ENCODE data around the gene RXFP4.
A peak's percentile ranks its signal among the peaks of the same experiment; 100 is the strongest.

The RXFP4 gene

GRCh38 chr1:155899683-155900082 is 41.8 kb upstream of the RXFP4 start:
- no peak overlapping the region for H3K4me3 ChIP-seq (ENCODE audit: control insufficient read depth, low read depth, low read length)

GRCh38 chr1:155900161-155900560 is 41.3 kb upstream of the RXFP4 start:
- no peak for TF ChIP-seq CTCF (IDR thresholded peaks at IDR 0.05; ENCODE audit: control insufficient read depth, insufficient read depth, low read depth, low read length, missing control alignments)
- no peak overlapping the region for H3K4me3 ChIP-seq (ENCODE audit: control insufficient read depth, low read depth, low read length)
- no peak for DNase-seq (ENCODE audit: low read depth)

More at GRCh38 chr1:155899683-155900082, 41.8 kb upstream of the RXFP4 start:
- TF ChIP-seq CTCF (IDR thresholded peaks at IDR 0.05; ENCODE audit: control insufficient read depth, insufficient read depth, low read depth, low read length, missing control alignments), result no peak
- DNase-seq (ENCODE audit: low read depth), result no peak

GRCh38 chr1:155904261-155904660 is 37.2 kb upstream of the RXFP4 start:
- H3K4me3 ChIP-seq (ENCODE audit: control insufficient read depth, low read depth, low read length), result no peak overlapping the region
- no peak for DNase-seq (ENCODE audit: low read depth)
- TF ChIP-seq CTCF (IDR thresholded peaks at IDR 0.05; ENCODE audit: control insufficient read depth, insufficient read depth, low read depth, low read length, missing control alignments), result no peak

- no peak for TF ChIP-seq CTCF (IDR thresholded peaks at IDR 0.05; ENCODE audit: control insufficient read depth, insufficient read depth, low read depth, low read length, missing control alignments)
- peak overlapping the region; percentile 43; the same call in 1 of the 2 replicates for H3K4me3 ChIP-seq (ENCODE audit: control insufficient read depth, low read depth, low read length)
- DNase-seq (ENCODE audit: low read depth), result no peak
Observed at GRCh38 chr1:155909894-155910293, 31.5 kb upstream of the RXFP4 start.

- no peak for TF ChIP-seq CTCF (IDR thresholded peaks at IDR 0.05; ENCODE audit: control insufficient read depth, insufficient read depth, low read depth, low read length, missing control alignments)
- no peak for DNase-seq (ENCODE audit: low read depth)
- peak overlapping the region; percentile 43 for H3K4me3 ChIP-seq (ENCODE audit: control insufficient read depth, low read depth, low read length)
Observed at GRCh38 chr1:155910621-155911121, 30.8 kb upstream of the RXFP4 start.

GRCh38 chr1:155911156-155912055 is 30.0 kb upstream of the RXFP4 start, which contains the start of gene RIT1:
RIT1 (minus strand) TSS chr1:155911349; CDS start chr1:155910761, 588 bp downstream.
- no peak for TF ChIP-seq CTCF (IDR thresholded peaks at IDR 0.05; ENCODE audit: control insufficient read depth, insufficient read depth, low read depth, low read length, missing control alignments)
- DNase-seq (ENCODE audit: low read depth), result peak; percentile 14
- peak within 1 kb of the TSS; percentile 43 for H3K4me3 ChIP-seq (ENCODE audit: control insufficient read depth, low read depth, low read length)

All from AG09309 (cell line).